Fibroblast of villous mesenchyme (primary cell): ENCODE data around the gene EZR. TPM values are rescaled to one million over a fixed set of nuclear protein-coding genes. Genes with fewer than 3 reads are reported as not detected.
A peak's percentile ranks its signal among the peaks of the same experiment; 100 is the strongest.

Source experiments
- DNase-seq: peaks from one replicate; pipeline ENCODE4 v3.0.0-alpha.2; 2010; ENCODE audit warnings: low read depth
- H3K4me3 ChIP-seq: 2 replicates; pipeline ENCODE4 v1.5.1; 2011; ENCODE audit warnings: low read depth, mild to moderate bottlenecking, low read length
- CTCF ChIP-seq: IDR thresholded peaks from 2 replicates; pipeline ENCODE4 v1.5.1; 2012; ENCODE audit warnings: low read depth, mild to moderate bottlenecking, low read length; ENCODE audit not compliant: insufficient read depth
- total RNA-seq: library from RNA; depleted of rRNA; stranded (reverse); fragments of >200 nt; gene quantifications from 2 replicates; pipeline ENCODE4 v1.2.3, GENCODE V29; 2012

EZR gene
- total RNA-seq, 1 donor, result 100 TPM

GRCh38 chr6:158755636-158756035 is 63.5 kb downstream of the EZR start:
- DNase-seq, result no peak
- no peak for TF ChIP-seq CTCF
- no peak overlapping the region for H3K4me3 ChIP-seq

- DNase-seq, result no peak
- H3K4me3 ChIP-seq, result no peak overlapping the region
- no peak for TF ChIP-seq CTCF
Observed at GRCh38 chr6:158754738-158755137, 64.4 kb downstream of the EZR start.

GRCh38 chr6:158753811-158754210 is 65.4 kb downstream of the EZR start:
- no peak for TF ChIP-seq CTCF
- no peak for DNase-seq
- no peak overlapping the region for H3K4me3 ChIP-seq

GRCh38 chr6:158752613-158753012 is 66.6 kb downstream of the EZR start:
- no peak overlapping the region for H3K4me3 ChIP-seq
- DNase-seq, result peak; percentile 37
- TF ChIP-seq CTCF, result peak; percentile 18

GRCh38 chr6:158751921-158752320 is 67.2 kb downstream of the EZR start:
- DNase-seq, result no peak
- no peak for TF ChIP-seq CTCF
- no peak overlapping the region for H3K4me3 ChIP-seq

GRCh38 chr6:158751224-158751623 is 67.9 kb downstream of the EZR start:
- H3K4me3 ChIP-seq, result no peak overlapping the region
- TF ChIP-seq CTCF, result no peak
- no peak for DNase-seq

- no peak overlapping the region for H3K4me3 ChIP-seq
- no peak for DNase-seq
Observed at GRCh38 chr6:158744986-158745430, 74.2 kb downstream of the EZR start.

More at GRCh38 chr6:158744986-158745430, 74.2 kb downstream of the EZR start:
- no peak for TF ChIP-seq CTCF
